ENCODE results near the gene ZNF746. TPM values are rescaled to one million over a fixed set of nuclear protein-coding genes. Genes with fewer than 3 reads are reported as not detected.

Gene ZNF746
- total and polyA plus RNA-seq, 4 donors: 8.9 to 25.1 (median 17.1) TPM

- no peak overlapping the region for H3K9ac ChIP-seq (ENCODE audit: insufficient read depth in 1 of 2, low read length in 2 of 2)
- H3K4me3 ChIP-seq: no peak overlapping the region
- H3K27me3 ChIP-seq (ENCODE audit: control insufficient read depth in 3 of 3, insufficient read depth in 3 of 3, low read length in 2 of 3): no peaks in the 10 kb centered on the region
- no peak for ATAC-seq (ENCODE audit: insufficient read depth, low FRiP score)
- peaks cover 6 to 8% (median 8%) of the 10 kb centered on the region in 5 donors for H3K4me1 ChIP-seq (ENCODE audit: control insufficient read depth in 5 of 5, insufficient read depth in 5 of 5, low read length in 5 of 5)
- no peak overlapping the region for H3K27ac ChIP-seq (ENCODE audit: low read depth in 1 of 2, low read length in 1 of 2)
- WGBS, 2 donors: 94 to 96% methylated on average over 1 of the region's 1 CpG
- no peaks in the 10 kb centered on the region for H3K36me3 ChIP-seq (ENCODE audit: control insufficient read depth in 4 of 4, insufficient read depth in 4 of 4, low read length in 4 of 4)
- no peaks in the 10 kb centered on the region for H3K9me3 ChIP-seq (ENCODE audit: control insufficient read depth in 4 of 4, insufficient read depth in 3 of 4, low read length in 3 of 4)
- DNase-seq: no peak
- no peak for TF ChIP-seq CTCF (IDR thresholded peaks at IDR 0.05; ENCODE audit: control extremely low read depth, extremely low read depth)
These were observed 34.0 kb downstream of the ZNF746 start for GRCh38 chr7:149463500-149464161.

- TF ChIP-seq CTCF (IDR thresholded peaks at IDR 0.05; ENCODE audit: control extremely low read depth, extremely low read depth): no peak
These were observed 35.5 kb downstream of the ZNF746 start for GRCh38 chr7:149462101-149462520.

GRCh38 chr7:149460493-149461277, 36.9 kb downstream of the ZNF746 start, which contains the start of gene ZNF777:
TSS of gene ZNF777 (minus strand) at chr7:149461062. CDS start at chr7:149456022, 5,040 bp downstream.
- ATAC-seq (ENCODE audit: insufficient read depth, low FRiP score): peak; percentile 99
- WGBS, 2 donors: 1% methylated on average over 59 to 64 of the region's 64 CpGs
- peak; percentile 41 for TF ChIP-seq CTCF (IDR thresholded peaks at IDR 0.05; ENCODE audit: control extremely low read depth, extremely low read depth)
- DNase-seq: peak; percentile 89 to 92 (median 90)
- Histone ChIP-seq H3K4me1 (ENCODE audit: control insufficient read depth in 5 of 5, insufficient read depth in 5 of 5, low read length in 5 of 5) (peaks cover 6 to 14% (median 10%) of the 10 kb centered on the region in 5 donors), H3K9me3 (ENCODE audit: control insufficient read depth in 4 of 4, insufficient read depth in 3 of 4, low read length in 3 of 4) (no peaks in the 10 kb centered on the region), H3K27ac (ENCODE audit: low read depth in 1 of 2, low read length in 1 of 2) (peak within 1 kb of the TSS; percentile 79 to 86), H3K27me3 (ENCODE audit: control insufficient read depth in 3 of 3, insufficient read depth in 3 of 3, low read length in 2 of 3) (no peaks in the 10 kb centered on the region), H3K4me3 (peak within 1 kb of the TSS; percentile 86), H3K36me3 (ENCODE audit: control insufficient read depth in 4 of 4, insufficient read depth in 4 of 4, low read length in 4 of 4) (peaks cover 0 to 5% (median 1%) of the 10 kb centered on the region in 4 donors), H3K9ac (ENCODE audit: insufficient read depth in 1 of 2, low read length in 2 of 2) (peak within 1 kb of the TSS; percentile 39 to 67)

More at GRCh38 chr7:149462101-149462520, 35.5 kb downstream of the ZNF746 start:
- Histone ChIP-seq H3K9me3 (ENCODE audit: control insufficient read depth in 4 of 4, insufficient read depth in 3 of 4, low read length in 3 of 4) (no peaks in the 10 kb centered on the region), H3K27ac (ENCODE audit: low read depth in 1 of 2, low read length in 1 of 2) (no peak overlapping the region), H3K27me3 (ENCODE audit: control insufficient read depth in 3 of 3, insufficient read depth in 3 of 3, low read length in 2 of 3) (no peaks in the 10 kb centered on the region), H3K4me1 (ENCODE audit: control insufficient read depth in 5 of 5, insufficient read depth in 5 of 5, low read length in 5 of 5) (peaks cover 6 to 14% (median 10%) of the 10 kb centered on the region in 5 donors), H3K9ac (ENCODE audit: insufficient read depth in 1 of 2, low read length in 2 of 2) (no peak overlapping the region), H3K4me3 (no peak overlapping the region), H3K36me3 (ENCODE audit: control insufficient read depth in 4 of 4, insufficient read depth in 4 of 4, low read length in 4 of 4) (no peaks in the 10 kb centered on the region)
- DNase-seq: no peak
- ATAC-seq (ENCODE audit: insufficient read depth, low FRiP score): no peak
- 91% methylated on average over 9 of the region's 9 CpGs for WGBS, 2 donors
